PC-3 (cell line): Measurements from ENCODE around the gene TRIM37. TPM values are rescaled to one million over a fixed set of nuclear protein-coding genes. Genes with fewer than 3 reads are reported as not detected.
A peak's percentile ranks its signal among the peaks of the same experiment; 100 is the strongest.

Experiments
- ATAC-seq: fragments of 200-7000 bp; cut with Tn5 transposase; 2 replicates; pipeline ENCODE4 v1.9.1; 2020; ENCODE audit warnings: mild to moderate bottlenecking, moderate library complexity
- BruUV-seq: library from RNA; stranded (reverse); fragments of 400-500 nt; replicated peaks from 2 replicates; lab custom pipeline; 2021; lab: Mats Ljungman, UMichigan
- CTCF ChIA-PET: fragments of 300-600 bp; sonication (Branson Sonifier 250); formaldehyde crosslinking; loops from one replicate; lab custom pipeline; 2022; ENCODE audit warnings: antibody characterized with exemption; lab: Charles Lee
- POLR2A ChIA-PET: fragments of 300-600 bp; sonication (Branson Sonifier 250); formaldehyde crosslinking; loops from one replicate; lab custom pipeline; 2022; ENCODE audit warnings: antibody characterized with exemption; ENCODE audit not compliant: unreplicated experiment; lab: Charles Lee
- DNase-seq: peaks from one replicate; pipeline ENCODE4 v3.0.0-alpha.2; 2015
- H2AFZ ChIP-seq: fragments of 300-600 bp; sonication (generic); 2 replicates; pipeline ENCODE4 v1.6.0; 2016; ENCODE audit warnings: antibody characterized with exemption, low read length
- H3F3A ChIP-seq: fragments of 300-600 bp; sonication (generic); one replicate; pipeline ENCODE4 v1.6.0; 2017; ENCODE audit warnings: antibody characterized with exemption, low read length, control low read depth, mild to moderate bottlenecking; ENCODE audit not compliant: unreplicated experiment
- H3K27ac ChIP-seq: fragments of 300-600 bp; sonication (generic); 2 replicates; pipeline ENCODE4 v1.5.1; 2016; ENCODE audit warnings: mild to moderate bottlenecking, low read length
- H3K27me3 ChIP-seq: fragments of 300-600 bp; sonication (generic); 2 replicates; pipeline ENCODE4 v1.6.1; 2016; ENCODE audit warnings: low read length, mixed read lengths
- H3K36me3 ChIP-seq: fragments of 300-600 bp; sonication (generic); 2 replicates; pipeline ENCODE4 v1.6.1; 2016; ENCODE audit warnings: low read depth, mixed run types, low read length, mixed read lengths
- H3K4me1 ChIP-seq: fragments of 300-600 bp; sonication (generic); 2 replicates; pipeline ENCODE4 v1.5.1; 2016; ENCODE audit warnings: low read length; ENCODE audit not compliant: insufficient read depth
- H3K4me2 ChIP-seq: fragments of 300-600 bp; sonication (generic); 2 replicates; pipeline ENCODE4 v1.6.0; 2016; ENCODE audit warnings: low read length
- H3K4me3 ChIP-seq: fragments of 300-600 bp; sonication (generic); 2 replicates; pipeline ENCODE4 v1.5.1; 2016; ENCODE audit warnings: mild to moderate bottlenecking, low read length, mixed read lengths
- H3K79me2 ChIP-seq: fragments of 300-600 bp; sonication (generic); 2 replicates; pipeline ENCODE4 v1.6.1; 2017; ENCODE audit warnings: low read length, mixed read lengths
- H3K9ac ChIP-seq: fragments of 300-600 bp; sonication (generic); 2 replicates; pipeline ENCODE4 v1.6.0; 2016; ENCODE audit warnings: mild to moderate bottlenecking, low read length
- H3K9me2 ChIP-seq: fragments of 300-600 bp; sonication (generic); replicated peaks from 2 replicates; pipeline ENCODE4 v1.6.1; 2016; ENCODE audit warnings: mixed run types, low read length, mixed read lengths
- H3K9me3 ChIP-seq: fragments of 300-600 bp; sonication (generic); 2 replicates; pipeline ENCODE4 v1.6.1; 2016; ENCODE audit warnings: low read length, mixed read lengths
- H4K20me1 ChIP-seq: fragments of 300-600 bp; sonication (generic); 2 replicates; pipeline ENCODE4 v1.6.1; 2016; ENCODE audit warnings: low read length, mixed read lengths
- CTCF ChIP-seq: fragments of 300-600 bp; sonication (generic); conservative IDR thresholded peaks from 2 replicates; pipeline ENCODE4 v1.5.1; 2017; ENCODE audit warnings: antibody characterized with exemption, low read depth, mild to moderate bottlenecking, low read length
- EZH2 ChIP-seq: fragments of 300-600 bp; sonication (generic); IDR thresholded peaks from one replicate; pipeline ENCODE4 v1.6.1; 2017; ENCODE audit warnings: antibody characterized with exemption, mild to moderate bottlenecking, low read length; ENCODE audit not compliant: unreplicated experiment
- EZH2phosphoT487 ChIP-seq: fragments of 300-600 bp; sonication (generic); IDR thresholded peaks from 2 replicates; pipeline ENCODE4 v1.6.1; 2018; ENCODE audit warnings: mild to moderate bottlenecking, antibody characterized with exemption, low read length, borderline replicate concordance
- intact Hi-C: fragments of 100-400 bp; cut with micrococcal nuclease; formaldehyde crosslinking; loops from 2 replicates; pipeline ENCODE4 v1.9.0; 2023
- total RNA-seq: library from RNA; depleted of rRNA; stranded (reverse); fragments of >200 nt; gene quantifications from 2 replicates; pipeline ENCODE4 v1.2.3, GENCODE V29; 2014

The TRIM37 gene
- total RNA-seq, 1 experiment from 2014 or later = 35.1 TPM

- intact Hi-C loops = loop anchor here (5.0 kb wide), 1 partner anchor 115 kb away; the partner anchor contains the start of gene GDPD1
- Histone ChIP-seq H3K4me1 (peaks cover 24% of the 10 kb centered on the region), H4K20me1 (peaks cover 21% of the 10 kb centered on the region; the same call in 1 of the 2 replicates), H3K4me3 (peak overlapping the region; percentile 87), H3K9ac (peak overlapping the region; percentile 84), H3K79me2 (peaks cover 72% of the 10 kb centered on the region), H3F3A (no peaks in the 10 kb centered on the region), H3K27ac (peak overlapping the region; percentile 70), H3K4me2 (peak overlapping the region; percentile 93), H3K27me3 (no peaks in the 10 kb centered on the region), H3K36me3 (0 out of 2 replicates have a peak, but pooled peaks cover 8% of the 10 kb centered on the region), H2AFZ (peak overlapping the region; percentile 83), H3K9me3 (no peaks in the 10 kb centered on the region), H3K9me2 (no peaks in the 10 kb centered on the region)
- ChIA-PET CTCF (interaction anchor here (1.0 kb wide), 2 partner anchors 13 to 48 kb away, joined by 3 read pairs; partner anchors contain the start of gene SKA2), POLR2A (interaction anchor here (0.6 to 1.3 kb wide), 7 partner anchors 12 to 464 kb away, joined by 4 to 9 read pairs (median 5); partner anchors contain the start of gene SMG8)
- ATAC-seq = peak; percentile 4
- BruUV-seq = TSS peak; percentile 85
- TF ChIP-seq EZH2 (no peak), EZH2phosphoT487 (no peak), CTCF (no peak)
- no peak for DNase-seq
These were observed 608 bp upstream of the TRIM37 start for GRCh38 chr17:59107306-59107670.

- POLR2A ChIA-PET = interaction anchor here (1.1 to 1.3 kb wide), 3 partner anchors 11 to 105 kb away, joined by 4 to 5 read pairs (median 5); partner anchors contain the start of gene SMG8
- H3K36me3 ChIP-seq = peaks cover 9% of the 10 kb centered on the region; the same call in 1 of the 2 replicates
- ATAC-seq (peak; percentile 51), DNase-seq (peak; percentile 72)
- H3K27me3 ChIP-seq = no peaks in the 10 kb centered on the region
- intact Hi-C loops = loop anchor here (1.0 to 5.0 kb wide), 3 partner anchors 49 to 587 kb away; partner anchors contain the start of genes GDPD1, PRR11 and SKA2
- TSS peak; percentile 43 for BruUV-seq
- peak overlapping the region; percentile 92 for H3K9ac ChIP-seq
- no peaks in the 10 kb centered on the region for H3K9me2 ChIP-seq
- peaks cover 21% of the 10 kb centered on the region; the same call in 1 of the 2 replicates for H4K20me1 ChIP-seq
- TF ChIP-seq EZH2phosphoT487 = no peak
- TF ChIP-seq EZH2 = no peak
- TF ChIP-seq CTCF = no peak
- peak overlapping the region; percentile 92 for H2AFZ ChIP-seq
- H3K4me3 ChIP-seq = peak overlapping the region; percentile 87
- no peaks in the 10 kb centered on the region for H3K9me3 ChIP-seq
- peak overlapping the region; percentile 84 for H3K27ac ChIP-seq
- H3K4me1 ChIP-seq = peaks cover 24% of the 10 kb centered on the region
- peak overlapping the region; percentile 91 for H3K4me2 ChIP-seq
- H3F3A ChIP-seq = no peaks in the 10 kb centered on the region
- CTCF ChIA-PET = interaction anchor here (0.6 to 1.0 kb wide), 3 partner anchors 11 to 49 kb away, joined by 3 read pairs; partner anchors contain the start of genes PRR11 and SKA2
- H3K79me2 ChIP-seq = peaks cover 81% of the 10 kb centered on the region
These were observed 723 bp downstream of the TRIM37 start for GRCh38 chr17:59105852-59106462.

GRCh38 chr17:59101178-59101577 is 5.5 kb downstream of the TRIM37 start:
- Histone ChIP-seq H2AFZ (no peak overlapping the region), H3K4me1 (peaks cover 14% of the 10 kb centered on the region), H3K4me2 (no peak overlapping the region), H3K36me3 (peaks cover 34% of the 10 kb centered on the region), H3K79me2 (peaks cover 89% of the 10 kb centered on the region), H3F3A (no peaks in the 10 kb centered on the region), H4K20me1 (peaks cover 27% of the 10 kb centered on the region; the same call in 1 of the 2 replicates), H3K9me2 (no peaks in the 10 kb centered on the region), H3K27me3 (no peaks in the 10 kb centered on the region), H3K27ac (no peak overlapping the region), H3K4me3 (no peak overlapping the region), H3K9me3 (no peaks in the 10 kb centered on the region), H3K9ac (no peak overlapping the region)
- no peak for TF ChIP-seq CTCF
- TF ChIP-seq EZH2phosphoT487 = no peak
- no peak for TF ChIP-seq EZH2
- CTCF ChIA-PET = no interaction called here
- intact Hi-C loops = no loop called here
- ATAC-seq (no peak), DNase-seq (no peak)
- POLR2A ChIA-PET = no interaction called here
- no TSS peak for BruUV-seq
